Stimulated activated CD4-positive, alpha-beta T cell treated with anti-CD3 and anti-CD28 coated beads, Interleukin-1b, Interleukin-23, amount 100 ng/mL, for 24 hours (primary cell): ENCODE results near the gene TCF20.

Experiments used
- DNase-seq, 4 experiments: peaks; one replicate each; pipeline ENCODE4 v3.0.0-alpha.2; 2020; ENCODE audit warnings: low read depth in 4 of 4, low spot score in 1 of 4

TCF20 gene

GRCh38 chr22:42270510-42271190, at the start of gene TCF20:
Gene TCF20 (minus strand): TSS chr22:42270653. CDS start chr22:42215305, 55,348 bp downstream.
- peak; percentile 48 to 61 (median 52) for DNase-seq

GRCh38 chr22:42319386-42319785, 48.9 kb upstream of the TCF20 start:
- no peak for DNase-seq

- DNase-seq: no peak
Observed at GRCh38 chr22:42318967-42319366, 48.5 kb upstream of the TCF20 start.

GRCh38 chr22:42317691-42318547, 47.5 kb upstream of the TCF20 start:
- no peak for DNase-seq

GRCh38 chr22:42317008-42317407, 46.6 kb upstream of the TCF20 start:
- peak in 1 of 4 experiments; percentile 32 for DNase-seq

- DNase-seq: no peak
Observed at GRCh38 chr22:42315392-42315756, 44.9 kb upstream of the TCF20 start.

GRCh38 chr22:42314709-42315391, 44.4 kb upstream of the TCF20 start:
- no peak for DNase-seq

GRCh38 chr22:42313804-42314581, 43.5 kb upstream of the TCF20 start:
- DNase-seq: no peak

- no peak for DNase-seq
Observed at GRCh38 chr22:42313204-42313603, 42.8 kb upstream of the TCF20 start.

- DNase-seq: no peak
Observed at GRCh38 chr22:42310291-42311015, 40.0 kb upstream of the TCF20 start.

GRCh38 chr22:42309865-42310264, 39.4 kb upstream of the TCF20 start:
- DNase-seq: no peak

- DNase-seq: no peak
Observed at GRCh38 chr22:42308892-42309468, 38.5 kb upstream of the TCF20 start.

GRCh38 chr22:42307806-42308563, 37.5 kb upstream of the TCF20 start:
- DNase-seq: no peak

GRCh38 chr22:42306010-42306409, 35.6 kb upstream of the TCF20 start:
- DNase-seq: no peak

GRCh38 chr22:42304324-42304790, 33.9 kb upstream of the TCF20 start:
- no peak for DNase-seq

GRCh38 chr22:42303396-42304323, 33.2 kb upstream of the TCF20 start:
- no peak for DNase-seq

GRCh38 chr22:42301742-42302102, 31.3 kb upstream of the TCF20 start:
- no peak for DNase-seq

- DNase-seq: no peak
Observed at GRCh38 chr22:42301077-42301741, 30.8 kb upstream of the TCF20 start.
